RCC 7860 (cell line): ENCODE results near the gene REG4.

Experiments used
- DNase-seq: peaks from one replicate; pipeline ENCODE4 v3.0.0-alpha.2; 2015; ENCODE audit warnings: low spot score
- FAIRE-seq: peaks from 2 replicates; lab custom pipeline; 2012; peaks lifted over from hg19 to GRCh38; lab: Jason Lieb, UNC

The REG4 gene

DNA sequence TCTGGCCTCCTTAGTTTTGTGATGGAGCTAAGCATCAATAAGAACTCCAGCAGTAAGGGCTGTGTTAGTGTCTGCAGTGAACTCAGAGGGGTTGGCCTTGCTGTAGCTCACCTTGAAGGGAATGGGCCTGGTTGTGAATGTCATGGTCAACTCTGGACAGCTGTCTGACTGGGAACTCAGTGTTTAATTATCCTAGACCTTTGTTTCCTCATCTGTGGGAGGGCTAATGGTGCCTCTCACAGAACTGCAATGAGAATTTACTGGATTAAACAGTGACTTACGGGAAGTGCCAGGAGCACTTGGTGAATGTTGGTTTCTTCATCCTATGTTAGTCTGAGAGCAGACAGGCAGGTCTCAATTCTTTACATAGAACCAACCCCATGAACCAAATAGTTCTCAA lies 66.2 kb downstream of the REG4 start:
- DNase-seq (no peak), FAIRE-seq (no peak)

DNA sequence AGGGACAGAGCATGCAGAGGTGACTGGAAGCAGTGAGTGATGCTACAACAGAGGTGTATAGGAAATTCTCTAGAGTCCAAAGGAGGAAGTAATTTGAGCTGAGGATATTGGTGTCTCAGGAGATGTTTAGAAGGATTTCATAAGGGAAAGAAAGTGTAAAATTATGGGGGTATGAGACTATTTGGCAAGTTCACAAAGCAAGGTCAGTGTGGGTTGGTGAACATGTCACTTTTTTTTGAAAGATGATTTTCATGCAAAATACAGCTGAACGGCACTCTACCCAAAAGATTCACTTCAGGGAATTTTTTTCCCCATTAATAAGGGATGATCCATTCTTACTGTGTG lies 66.7 kb downstream of the REG4 start:
- no peak for FAIRE-seq
- DNase-seq: no peak
